HEK293 (cell line): ENCODE results near the gene LMTK2.

ENCODE experiments used
- CTCF ChIA-PET: fragments of 350-600 bp; formaldehyde crosslinking; extraction: SDS; loops from one replicate; lab custom pipeline; 2021; ENCODE audit warnings: antibody characterized with exemption; lab: Yijun Ruan, JAX
- POLR2A ChIA-PET: fragments of 300-600 bp; formaldehyde crosslinking; extraction: SDS; loops from one replicate; lab custom pipeline; 2020; ENCODE audit warnings: antibody characterized with exemption, inconsistent platforms; lab: Yijun Ruan, JAX
- H3K27ac ChIP-seq: fragments of 200-500 bp; sonication (Bioruptor generic); 2 replicates; pipeline ENCODE4 v1.5.1; 2014; ENCODE audit warnings: low read depth, low read length, control low read depth, inconsistent platforms; ENCODE audit errors: extremely low read depth
- H3K36me3 ChIP-seq, 2 experiments: fragments of 200-500 bp in 1 of 2; sonication (Bioruptor generic) in 1 of 2; 1 replicate in 1 of 2; 2 replicates in 1 of 2; pipeline ENCODE4 v1.5.1; 2014 to 2017; ENCODE audit warnings: inconsistent platforms in 2 of 2, low read length in 2 of 2; ENCODE audit not compliant: control insufficient read depth in 2 of 2, insufficient read depth in 1 of 2
- H3K4me1 ChIP-seq: fragments of 200-500 bp; sonication (Bioruptor generic); 2 replicates; pipeline ENCODE4 v1.5.1; 2014; ENCODE audit warnings: mild to moderate bottlenecking, low read length, inconsistent platforms; ENCODE audit not compliant: control insufficient read depth, insufficient read depth
- H3K4me3 ChIP-seq: 2 replicates; pipeline ENCODE4 v1.5.1; 2011; ENCODE audit warnings: low read depth, mild to moderate bottlenecking, control low read depth, low read length, moderate library complexity
- H3K9me3 ChIP-seq: fragments of 200-500 bp; sonication (Bioruptor generic); 2 replicates; pipeline ENCODE4 v1.5.1; 2014; ENCODE audit warnings: low read depth, low read length, inconsistent platforms; ENCODE audit not compliant: control insufficient read depth, insufficient read depth
- BCL6B ChIP-seq: fragments of 450-650 bp; formaldehyde crosslinking; IDR thresholded peaks from 2 replicates; pipeline ENCODE4 v1.5.1; 2017; ENCODE audit warnings: missing biosample characterization, missing genetic modification characterization
- GLI2 ChIP-seq: fragments of 450-650 bp; formaldehyde crosslinking; IDR thresholded peaks from 2 replicates; pipeline ENCODE4; 2017; ENCODE audit warnings: missing biosample characterization, missing genetic modification characterization, low read depth, borderline replicate concordance
- PRDM10 ChIP-seq: fragments of 450-650 bp; formaldehyde crosslinking; IDR thresholded peaks from 2 replicates; pipeline ENCODE4 v1.5.1; 2016; ENCODE audit warnings: missing biosample characterization, missing genetic modification characterization
- ZBTB44 ChIP-seq: fragments of 450-650 bp; IDR thresholded peaks from 2 replicates; pipeline ENCODE4 v1.5.1; 2018; ENCODE audit warnings: missing biosample characterization, mild to moderate bottlenecking, missing genetic modification characterization
- ZFP3 ChIP-seq: fragments of 450-650 bp; formaldehyde crosslinking; IDR thresholded peaks from 2 replicates; pipeline ENCODE4 v1.5.1; 2016; ENCODE audit warnings: low read depth, missing biosample characterization, missing genetic modification characterization
- ZNF16 ChIP-seq: fragments of 450-650 bp; formaldehyde crosslinking; IDR thresholded peaks from 2 replicates; pipeline ENCODE4 v1.5.1; 2016; ENCODE audit warnings: low read depth, missing biosample characterization, missing genetic modification characterization
- ZNF214 ChIP-seq: fragments of 450-650 bp; formaldehyde crosslinking; IDR thresholded peaks from 2 replicates; pipeline ENCODE4 v1.5.1; 2017; ENCODE audit warnings: missing biosample characterization, mild to moderate bottlenecking, missing genetic modification characterization, borderline replicate concordance
- ZNF24 ChIP-seq: fragments of 450-650 bp; formaldehyde crosslinking; IDR thresholded peaks from 2 replicates; pipeline ENCODE4 v1.5.1; 2016; ENCODE audit warnings: missing biosample characterization, missing genetic modification characterization
- ZNF311 ChIP-seq: fragments of 450-650 bp; formaldehyde crosslinking; IDR thresholded peaks from 2 replicates; pipeline ENCODE4 v1.5.1; 2017; ENCODE audit warnings: missing biosample characterization, missing genetic modification characterization, borderline replicate concordance
- ZNF394 ChIP-seq: fragments of 450-650 bp; formaldehyde crosslinking; IDR thresholded peaks from 2 replicates; pipeline ENCODE4 v1.5.1; 2016; ENCODE audit warnings: missing biosample characterization, missing genetic modification characterization, mild to moderate bottlenecking, moderate library complexity, borderline replicate concordance
- ZNF404 ChIP-seq: fragments of 450-650 bp; formaldehyde crosslinking; IDR thresholded peaks from 2 replicates; pipeline ENCODE4 v1.5.1; 2017; ENCODE audit warnings: missing biosample characterization, missing genetic modification characterization
- ZNF426 ChIP-seq: fragments of 450-650 bp; formaldehyde crosslinking; IDR thresholded peaks from 2 replicates; pipeline ENCODE4 v1.5.1; 2017; ENCODE audit warnings: missing biosample characterization, missing genetic modification characterization, mild to moderate bottlenecking, inconsistent platforms, moderate library complexity
- ZNF596 ChIP-seq: fragments of 450-650 bp; IDR thresholded peaks from 2 replicates; pipeline ENCODE4 v1.5.0; 2018; ENCODE audit warnings: missing biosample characterization, mild to moderate bottlenecking, missing genetic modification characterization, moderate library complexity
- ZNF610 ChIP-seq: fragments of 450-650 bp; formaldehyde crosslinking; IDR thresholded peaks from 2 replicates; pipeline ENCODE4 v1.5.1; 2016; ENCODE audit warnings: missing biosample characterization, missing genetic modification characterization, borderline replicate concordance
- ZNF621 ChIP-seq: fragments of 450-650 bp; formaldehyde crosslinking; IDR thresholded peaks from 2 replicates; pipeline ENCODE4 v1.5.1; 2017; ENCODE audit warnings: missing biosample characterization, missing genetic modification characterization
- ZNF639 ChIP-seq: fragments of 450-650 bp; formaldehyde crosslinking; IDR thresholded peaks from 2 replicates; pipeline ENCODE4 v1.5.1; 2016; ENCODE audit warnings: missing biosample characterization, missing genetic modification characterization
- ZNF792 ChIP-seq: fragments of 450-650 bp; formaldehyde crosslinking; IDR thresholded peaks from 2 replicates; pipeline ENCODE4 v1.5.1; 2016; ENCODE audit warnings: missing biosample characterization, missing genetic modification characterization

The LMTK2 gene

GRCh38 chr7:98221611-98222532, 115.2 kb downstream of the LMTK2 start:
- no peak overlapping the region for H3K27ac ChIP-seq
- no peaks in the 10 kb centered on the region for H3K9me3 ChIP-seq
- TF ChIP-seq BCL6B (tag by site-specific recombination) (no peak), ZBTB44 (no peak)
- H3K4me3 ChIP-seq, result no peak overlapping the region
- H3K4me1 ChIP-seq, result peaks cover 5% of the 10 kb centered on the region; the same call in 1 of the 2 replicates
- ChIA-PET CTCF (no interaction called here), POLR2A (no interaction called here)
- H3K36me3 ChIP-seq, result peaks cover 0 to 10% of the 10 kb centered on the region in 2 experiments; a peak in 2 of 3 replicates

GRCh38 chr7:98222533-98223195, 116.0 kb downstream of the LMTK2 start:
- H3K27ac ChIP-seq, result no peak overlapping the region
- H3K4me1 ChIP-seq, result peaks cover 5% of the 10 kb centered on the region; the same call in 1 of the 2 replicates
- no peaks in the 10 kb centered on the region for H3K9me3 ChIP-seq
- ChIA-PET POLR2A (no interaction called here), CTCF (no interaction called here)
- H3K36me3 ChIP-seq, result peaks cover 3 to 10% of the 10 kb centered on the region in 2 experiments; a peak in 2 of 3 replicates
- H3K4me3 ChIP-seq, result no peak overlapping the region
- no peak for TF ChIP-seq ZNF311 (tag by site-specific recombination)
- TF ChIP-seq ZNF16, result no peak
- no peak for TF ChIP-seq ZBTB44
- TF ChIP-seq PRDM10 (tag by site-specific recombination), result no peak
- no peak for TF ChIP-seq ZNF621

- Histone ChIP-seq H3K27ac (no peak overlapping the region), H3K36me3 (peaks cover 3 to 10% of the 10 kb centered on the region in 2 experiments; a peak in 2 of 3 replicates), H3K4me3 (no peak overlapping the region), H3K9me3 (no peaks in the 10 kb centered on the region), H3K4me1 (no peaks in the 10 kb centered on the region)
- CTCF ChIA-PET, result no interaction called here
- no peak for TF ChIP-seq ZNF792 (tag by site-specific recombination)
- no peak for TF ChIP-seq GLI2 (tag by site-specific recombination)
- no peak for TF ChIP-seq ZNF610 (tag by site-specific recombination)
- TF ChIP-seq ZNF394 (tag by site-specific recombination), result no peak
- no peak for TF ChIP-seq ZFP3 (tag by site-specific recombination)
- TF ChIP-seq ZNF311 (tag by site-specific recombination), result no peak
- TF ChIP-seq ZNF214 (tag by site-specific recombination), result no peak
- no peak for TF ChIP-seq ZNF426
- no peak for TF ChIP-seq ZNF639 (tag by site-specific recombination)
- TF ChIP-seq ZNF24 (tag by site-specific recombination), result no peak
- no peak for TF ChIP-seq ZNF596 (tag by site-specific recombination)
- TF ChIP-seq ZNF404 (tag by site-specific recombination), result no peak
- POLR2A ChIA-PET, result no interaction called here
Observed at GRCh38 chr7:98223351-98223897, 116.8 kb downstream of the LMTK2 start.
